COLO668 (cell line): ENCODE results near the gene KCNJ5.
"Not testable (repeated sequence)": the region's sequence is repeated elsewhere in the genome, so short reads cannot be mapped to it uniquely, and the experiment has no call there.

Experiments
- DNase-seq: peaks from one replicate; lab custom pipeline; 2025; ENCODE audit not compliant: unreplicated experiment; lab: John Stamatoyannopoulos, UW

The KCNJ5 gene

DNA sequence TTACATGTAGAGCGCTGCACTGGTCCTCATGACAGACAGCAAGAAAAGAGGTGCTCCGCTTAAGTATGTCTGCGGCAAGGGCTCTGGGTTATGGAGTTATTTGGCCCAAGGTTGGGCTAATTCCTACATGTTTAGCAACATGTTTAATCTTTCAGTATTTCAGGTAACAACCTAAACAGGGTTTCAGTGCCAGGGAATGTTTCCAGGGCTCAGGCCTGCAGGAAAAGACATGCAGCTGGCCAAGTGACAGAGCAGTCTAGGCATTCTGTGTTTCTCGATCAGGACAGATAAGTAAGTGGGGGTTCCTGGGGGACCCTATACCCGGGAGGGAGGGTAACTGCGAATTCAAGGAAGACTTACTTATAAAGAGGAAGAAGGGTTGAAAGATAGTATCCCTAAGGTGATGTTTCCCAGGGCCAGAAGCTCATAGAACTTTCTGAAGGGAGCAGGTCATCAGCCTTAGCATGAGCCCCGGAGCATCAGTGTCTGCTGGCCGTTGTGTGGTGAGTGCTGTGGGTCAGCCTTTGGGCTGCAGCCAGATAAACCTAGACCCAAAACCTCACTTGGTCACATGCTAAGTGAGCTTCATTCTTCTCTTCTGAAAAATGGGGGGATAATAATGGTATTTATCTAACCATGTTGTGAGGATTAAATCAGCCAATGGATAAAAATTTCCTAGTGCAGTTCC lies 18.4 kb downstream of the KCNJ5 start:
- no peak for DNase-seq

DNA sequence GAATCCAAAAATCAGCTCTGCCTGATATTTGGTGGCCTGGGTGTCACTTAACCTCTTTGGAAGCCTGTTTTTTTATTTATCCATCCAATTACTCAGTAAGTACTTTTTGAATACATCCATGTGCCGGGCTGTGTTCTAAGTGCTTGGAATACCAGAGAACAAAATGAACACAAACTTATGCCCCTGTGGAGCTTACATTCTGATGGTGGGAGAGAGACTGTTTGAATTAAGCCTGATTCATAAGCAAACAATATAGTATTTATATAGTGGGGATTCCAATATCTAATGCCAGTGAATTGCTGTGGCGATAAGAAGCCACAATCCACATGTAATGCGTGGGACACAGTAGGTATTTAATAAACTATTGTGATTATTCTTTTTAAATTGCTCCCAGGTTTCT lies 19.4 kb downstream of the KCNJ5 start:
- no peak for DNase-seq

DNA sequence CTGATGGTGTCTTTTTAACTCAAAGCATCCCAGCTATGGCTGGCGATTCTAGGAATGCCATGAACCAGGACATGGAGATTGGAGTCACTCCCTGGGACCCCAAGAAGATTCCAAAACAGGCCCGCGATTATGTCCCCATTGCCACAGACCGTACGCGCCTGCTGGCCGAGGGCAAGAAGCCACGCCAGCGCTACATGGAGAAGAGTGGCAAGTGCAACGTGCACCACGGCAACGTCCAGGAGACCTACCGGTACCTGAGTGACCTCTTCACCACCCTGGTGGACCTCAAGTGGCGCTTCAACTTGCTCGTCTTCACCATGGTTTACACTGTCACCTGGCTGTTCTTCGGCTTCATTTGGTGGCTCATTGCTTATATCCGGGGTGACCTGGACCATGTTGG lies 20.1 kb downstream of the KCNJ5 start:
- no peak for DNase-seq

DNA sequence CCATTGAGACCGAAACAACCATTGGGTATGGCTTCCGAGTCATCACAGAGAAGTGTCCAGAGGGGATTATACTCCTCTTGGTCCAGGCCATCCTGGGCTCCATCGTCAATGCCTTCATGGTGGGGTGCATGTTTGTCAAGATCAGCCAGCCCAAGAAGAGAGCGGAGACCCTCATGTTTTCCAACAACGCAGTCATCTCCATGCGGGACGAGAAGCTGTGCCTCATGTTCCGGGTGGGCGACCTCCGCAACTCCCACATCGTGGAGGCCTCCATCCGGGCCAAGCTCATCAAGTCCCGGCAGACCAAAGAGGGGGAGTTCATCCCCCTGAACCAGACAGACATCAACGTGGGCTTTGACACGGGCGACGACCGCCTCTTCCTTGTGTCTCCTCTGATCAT lies 20.5 kb downstream of the KCNJ5 start:
- DNase-seq = no peak

DNA sequence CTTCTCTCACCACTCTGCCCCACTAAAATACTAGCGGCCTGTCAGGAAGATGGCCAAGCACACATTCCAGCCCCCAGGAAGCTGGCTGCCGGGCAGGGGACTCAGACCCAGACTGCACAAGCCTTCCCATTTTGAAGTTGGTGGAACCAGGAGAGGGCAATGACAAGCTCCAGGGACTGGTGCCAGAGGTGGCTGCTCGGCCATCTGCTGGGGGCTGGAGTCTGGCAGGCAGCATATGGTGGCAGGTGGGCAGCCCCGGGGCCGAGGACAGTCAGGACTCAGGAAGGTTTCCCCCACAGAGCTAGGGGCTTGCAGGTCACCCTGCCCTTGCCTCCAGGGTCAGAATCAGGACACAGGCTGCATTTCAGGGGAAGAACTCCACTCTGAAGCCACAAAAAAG lies 22.6 kb downstream of the KCNJ5 start:
- no peak for DNase-seq

DNA sequence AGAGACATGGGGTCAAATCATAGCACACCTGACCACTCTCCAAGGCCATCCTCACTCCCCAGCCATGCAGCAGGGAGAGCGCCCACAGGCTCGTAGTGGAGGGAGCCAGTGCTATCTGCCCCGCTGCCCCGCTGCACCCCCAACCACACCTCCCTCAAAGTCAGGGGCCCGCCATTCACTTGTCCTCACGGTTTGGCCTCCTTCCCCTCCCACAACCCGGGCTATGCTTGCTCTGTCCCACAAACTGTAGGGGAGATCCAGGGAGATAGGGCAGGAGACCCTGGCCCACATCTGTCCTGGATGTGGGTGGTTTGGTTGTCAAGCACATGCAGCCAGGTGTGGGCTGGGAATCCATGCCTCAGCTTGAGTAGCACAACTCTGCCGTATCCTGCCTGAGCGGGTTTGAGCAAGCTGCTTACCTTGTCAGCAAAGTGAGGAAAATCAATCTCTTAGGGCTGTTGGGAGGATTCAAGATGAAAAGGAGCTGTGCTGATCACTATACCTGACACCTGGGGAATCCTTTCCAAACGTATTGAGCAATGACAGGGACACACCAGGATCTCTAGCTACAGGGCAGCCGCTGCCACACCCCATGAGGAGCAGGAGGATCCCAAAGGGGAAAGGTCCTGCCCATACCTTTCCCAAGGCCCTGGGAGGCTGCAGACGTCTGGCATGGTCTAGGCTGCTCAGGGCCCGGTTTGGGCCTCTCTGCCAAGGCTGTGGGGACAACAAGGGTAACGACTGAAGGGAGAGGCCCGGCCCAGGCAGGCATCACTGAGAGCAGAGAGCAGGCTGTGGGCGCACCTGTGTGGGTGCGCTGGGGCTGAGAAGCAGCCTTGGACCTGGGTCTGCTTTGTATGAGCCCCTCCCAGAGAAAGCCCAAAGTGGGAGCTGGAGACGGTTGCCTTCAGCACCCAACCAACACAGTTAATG lies 23.3 kb downstream of the KCNJ5 start:
- DNase-seq = no peak

DNA sequence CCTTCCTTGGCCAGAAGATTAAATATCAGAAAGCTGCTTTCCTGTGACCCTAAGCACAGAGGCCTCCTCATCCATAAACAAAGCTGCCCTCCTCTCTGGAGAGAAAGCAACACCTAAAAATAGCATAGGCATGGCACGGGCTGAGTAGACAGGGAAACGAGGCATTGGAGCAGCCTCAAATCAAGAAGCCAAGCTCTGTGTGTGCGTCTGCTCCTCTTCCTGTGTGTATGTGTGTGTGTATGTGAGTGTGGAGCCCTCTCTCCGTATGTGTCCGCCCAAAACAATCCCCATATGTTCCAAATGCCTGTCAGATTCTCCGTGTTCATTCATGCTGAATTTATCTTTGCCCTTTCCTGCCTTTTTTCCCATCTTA lies 24.0 kb downstream of the KCNJ5 start:
- DNase-seq = no peak

DNA sequence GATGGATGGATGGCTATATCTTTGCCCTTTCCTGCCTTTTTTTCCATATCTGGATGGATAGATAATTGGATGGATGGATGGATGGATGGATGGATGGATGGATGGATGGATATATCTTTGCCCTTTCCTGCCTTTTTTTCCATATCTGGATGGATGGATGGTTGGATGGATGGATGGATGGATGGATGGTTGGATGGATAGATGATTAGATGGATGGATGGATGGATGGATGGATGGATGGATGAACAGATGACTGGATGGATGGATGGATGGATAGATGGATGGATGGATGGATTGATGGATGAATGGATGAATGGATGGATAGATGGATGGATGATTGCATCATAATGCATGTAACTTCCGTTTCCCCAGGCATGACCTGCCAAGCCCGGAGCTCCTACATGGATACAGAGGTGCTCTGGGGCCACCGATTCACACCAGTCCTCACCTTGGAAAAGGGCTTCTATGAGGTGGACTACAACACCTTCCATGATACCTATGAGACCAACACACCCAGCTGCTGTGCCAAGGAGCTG lies 24.9 kb downstream of the KCNJ5 start:
- DNase-seq = no peak

DNA sequence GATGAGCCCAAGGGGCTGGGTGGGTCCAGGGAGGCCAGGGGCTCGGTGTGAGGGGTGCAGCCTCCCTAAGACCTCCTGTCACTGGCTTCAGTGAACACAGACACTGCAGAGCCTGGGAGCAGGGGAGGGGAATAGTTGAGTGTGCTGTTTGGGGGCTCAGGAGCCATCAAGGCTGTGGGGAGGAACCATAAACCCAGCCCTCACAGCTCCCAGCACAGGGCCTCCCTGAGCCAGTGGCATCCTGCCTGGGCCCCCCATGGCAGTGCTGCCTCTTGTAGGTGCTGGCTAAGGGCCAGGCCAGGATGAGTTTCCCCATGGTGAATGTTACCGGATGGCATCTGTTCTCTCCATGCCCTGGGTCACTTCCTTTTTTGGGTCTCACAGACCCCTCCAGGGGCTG lies 25.5 kb downstream of the KCNJ5 start:
- no peak for DNase-seq

DNA sequence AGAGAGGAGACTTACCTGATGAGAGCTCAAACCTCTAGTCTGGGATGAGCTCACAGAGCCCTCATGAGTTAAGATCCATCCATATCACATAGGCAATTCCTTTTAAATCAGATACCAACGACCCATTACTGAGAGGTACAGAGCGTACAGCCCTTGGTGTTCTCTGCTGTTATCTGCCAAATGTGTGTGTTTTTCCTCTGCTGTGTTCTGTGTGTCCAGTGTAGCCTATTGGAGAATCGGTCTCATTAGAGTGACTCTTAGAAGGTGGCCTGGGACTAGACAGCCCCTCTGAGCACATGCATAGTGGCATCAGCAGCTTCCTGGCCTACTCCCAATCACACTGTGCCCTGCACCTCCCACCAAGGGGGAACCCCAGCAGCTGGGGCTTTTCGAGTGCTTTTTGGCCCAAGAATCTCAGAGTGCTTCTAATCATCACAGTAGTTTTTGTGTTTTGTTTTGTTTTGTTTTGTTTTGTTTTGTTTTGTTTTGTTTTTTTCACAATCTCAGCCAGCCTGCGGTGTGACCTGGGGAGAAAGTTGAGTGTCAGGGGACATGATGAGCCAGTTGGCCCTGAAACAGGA lies 26.1 kb downstream of the KCNJ5 start:
- no peak for DNase-seq

DNA sequence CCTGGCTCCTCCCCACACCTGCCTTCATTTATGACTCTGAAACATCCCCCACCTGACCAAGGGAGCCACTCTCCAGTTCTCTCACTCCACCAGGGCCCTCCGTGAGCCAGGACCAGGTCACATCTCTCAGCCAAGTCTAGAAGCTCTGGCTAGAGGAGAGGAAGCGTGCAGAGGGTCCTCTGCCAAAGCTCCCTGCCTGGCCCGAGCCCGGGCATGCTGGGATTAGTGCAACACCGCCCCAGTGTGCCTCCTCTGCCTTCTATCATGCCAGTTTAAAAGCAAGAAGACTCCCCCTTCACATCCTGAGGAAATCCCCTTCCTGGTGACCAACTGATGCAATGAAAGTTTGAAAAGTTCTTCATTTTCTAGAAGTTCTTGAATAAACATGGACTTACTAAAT lies 28.1 kb downstream of the KCNJ5 start:
- no peak for DNase-seq

DNA sequence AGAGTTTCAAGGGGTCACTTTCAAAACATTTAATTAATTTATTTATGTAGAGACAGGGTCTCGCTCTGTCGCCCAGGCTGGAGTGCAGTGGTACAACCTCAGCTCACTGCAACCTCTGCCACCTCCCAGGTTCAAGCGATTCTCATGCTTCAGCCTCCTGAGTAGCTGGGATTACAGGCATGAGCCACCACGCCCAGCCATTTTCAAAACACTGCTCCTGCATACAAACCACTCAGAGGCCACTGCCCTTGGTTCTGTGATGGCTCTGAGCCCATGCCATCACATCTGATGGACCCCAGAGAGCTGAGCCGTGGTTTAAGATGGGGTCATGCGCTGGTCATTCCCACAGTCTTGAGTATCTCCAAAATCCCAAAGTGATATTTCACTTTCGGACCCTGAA lies 28.5 kb downstream of the KCNJ5 start:
- not testable (repeated sequence) for DNase-seq

DNA sequence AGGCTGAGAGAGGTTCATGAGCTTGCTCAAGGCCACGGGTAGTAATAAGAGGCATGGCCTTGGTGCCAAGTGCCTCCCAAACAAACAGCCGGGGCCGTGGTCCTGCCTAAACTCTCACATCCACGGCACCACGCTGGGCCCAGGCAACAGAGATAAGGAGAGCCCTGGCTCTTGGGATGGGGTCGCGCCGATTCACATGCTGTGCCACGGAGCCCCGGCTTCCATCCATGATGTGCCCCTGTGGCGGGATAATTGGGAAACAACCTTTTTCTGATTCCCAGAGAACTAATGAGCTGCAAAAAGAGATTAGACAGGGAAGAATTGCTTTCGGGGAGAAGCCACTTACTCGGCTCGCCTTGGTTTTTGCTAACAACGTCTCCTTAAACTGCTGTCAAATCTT lies 29.5 kb downstream of the KCNJ5 start:
- no peak for DNase-seq

DNA sequence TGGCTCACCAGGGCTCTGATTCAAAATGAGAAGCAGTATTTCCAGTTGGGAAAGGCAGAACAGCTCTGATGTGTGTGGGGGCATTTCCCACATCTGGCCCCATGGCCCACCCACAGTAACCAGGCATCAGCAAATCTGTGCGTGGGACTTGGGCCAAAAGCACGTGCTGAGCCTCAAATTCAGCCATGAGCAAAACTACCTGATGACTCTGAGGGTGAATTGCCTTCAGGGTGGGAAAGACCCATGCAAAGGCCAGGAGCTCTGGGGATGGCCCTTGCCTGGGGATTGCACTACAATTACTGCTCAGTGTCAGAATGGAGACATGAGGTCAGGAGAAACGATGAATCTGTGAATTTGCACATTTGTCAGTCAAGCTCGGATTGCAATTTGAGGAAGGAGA lies 30.6 kb downstream of the KCNJ5 start:
- DNase-seq = no peak

DNA sequence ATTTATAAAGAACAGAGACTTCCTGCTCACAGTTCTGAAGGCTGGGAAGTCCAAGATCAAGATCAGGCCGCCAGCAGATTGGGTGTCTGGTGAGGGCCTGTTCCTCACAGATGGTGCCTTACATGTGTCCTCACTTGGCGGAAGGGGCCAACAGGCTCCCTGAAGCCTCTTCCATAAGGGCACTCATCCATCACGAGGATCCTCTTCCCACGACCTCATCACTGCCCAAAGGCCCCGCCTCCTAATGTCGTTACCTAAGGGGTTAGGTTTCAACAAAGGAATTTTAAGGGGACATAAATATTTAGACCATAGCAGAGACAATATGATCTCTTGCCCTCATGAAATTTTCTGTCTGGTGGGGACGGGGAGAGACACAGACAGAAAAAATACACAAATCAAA lies 32.9 kb downstream of the KCNJ5 start:
- no peak for DNase-seq

DNA sequence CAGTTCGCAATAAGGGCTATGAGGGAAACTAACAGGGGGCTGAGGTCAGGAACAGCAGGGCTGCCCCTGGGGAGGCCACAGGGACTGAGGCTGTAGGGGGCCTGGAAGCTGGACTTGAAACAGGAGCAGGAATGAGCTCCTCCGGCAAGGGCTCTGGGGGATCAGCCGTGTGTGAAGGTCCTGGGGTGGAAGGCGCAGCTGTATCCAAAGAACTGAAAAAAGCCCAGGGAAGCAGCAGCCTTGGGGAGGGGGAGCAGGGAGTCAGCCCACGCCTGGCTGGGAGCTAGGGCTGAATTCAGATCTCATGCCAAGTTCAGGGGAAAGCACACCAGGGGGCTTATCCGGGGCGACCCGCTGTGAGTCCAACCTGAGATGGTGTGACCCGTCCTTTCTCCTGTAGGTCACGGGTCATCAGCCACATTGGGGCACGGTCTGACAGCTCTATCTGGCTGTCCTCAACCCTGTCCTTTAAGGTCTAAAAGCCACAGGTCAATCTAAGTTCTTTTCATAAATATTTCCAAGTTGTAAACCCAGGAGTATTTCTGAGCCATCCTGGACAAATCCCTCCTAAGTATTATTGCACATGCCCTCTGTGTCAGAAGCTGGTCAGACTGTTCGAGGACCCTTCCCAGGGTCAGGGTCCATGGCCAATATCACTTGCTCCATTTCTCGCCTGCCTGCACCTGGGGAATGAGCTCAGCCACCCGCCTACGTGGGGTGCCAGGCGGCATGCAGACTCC lies 33.5 kb downstream of the KCNJ5 start:
- no peak for DNase-seq

DNA sequence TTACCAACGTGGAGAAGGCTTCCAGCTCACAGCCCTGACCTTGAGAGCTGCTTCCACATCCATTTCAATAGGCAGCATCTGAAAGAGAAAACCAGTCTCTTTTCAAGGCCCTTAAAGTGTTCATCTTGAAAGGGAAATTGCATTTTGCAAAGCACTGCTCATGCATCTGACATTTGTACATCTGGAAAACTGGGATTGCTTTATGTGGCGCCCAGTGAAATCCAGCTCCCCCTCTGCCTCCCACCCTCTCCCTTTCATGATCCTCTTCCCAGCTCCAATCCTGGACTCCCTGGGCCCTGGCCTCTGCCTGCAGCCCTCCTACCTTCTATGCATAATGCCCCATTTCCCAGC lies 34.1 kb downstream of the KCNJ5 start:
- DNase-seq = no peak

DNA sequence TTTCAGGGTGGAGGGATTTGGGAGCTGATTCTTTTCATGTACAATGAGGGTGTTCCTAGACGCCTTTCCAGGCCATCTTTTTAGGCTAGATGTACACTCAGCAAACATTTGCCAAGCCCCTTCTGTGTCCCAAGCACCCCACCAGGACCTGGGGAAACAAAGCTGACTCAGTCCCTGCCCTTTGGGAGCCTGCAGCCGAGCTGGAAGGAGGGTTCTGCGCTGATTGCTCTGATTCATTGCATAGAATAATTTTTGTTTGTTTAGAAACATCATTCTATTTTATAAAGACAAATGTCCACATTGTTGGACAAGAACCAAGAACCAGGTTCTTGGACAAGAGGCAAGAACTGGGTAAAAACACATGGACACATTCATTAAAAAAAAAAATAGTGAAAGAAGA lies 34.8 kb downstream of the KCNJ5 start:
- DNase-seq = no peak

DNA sequence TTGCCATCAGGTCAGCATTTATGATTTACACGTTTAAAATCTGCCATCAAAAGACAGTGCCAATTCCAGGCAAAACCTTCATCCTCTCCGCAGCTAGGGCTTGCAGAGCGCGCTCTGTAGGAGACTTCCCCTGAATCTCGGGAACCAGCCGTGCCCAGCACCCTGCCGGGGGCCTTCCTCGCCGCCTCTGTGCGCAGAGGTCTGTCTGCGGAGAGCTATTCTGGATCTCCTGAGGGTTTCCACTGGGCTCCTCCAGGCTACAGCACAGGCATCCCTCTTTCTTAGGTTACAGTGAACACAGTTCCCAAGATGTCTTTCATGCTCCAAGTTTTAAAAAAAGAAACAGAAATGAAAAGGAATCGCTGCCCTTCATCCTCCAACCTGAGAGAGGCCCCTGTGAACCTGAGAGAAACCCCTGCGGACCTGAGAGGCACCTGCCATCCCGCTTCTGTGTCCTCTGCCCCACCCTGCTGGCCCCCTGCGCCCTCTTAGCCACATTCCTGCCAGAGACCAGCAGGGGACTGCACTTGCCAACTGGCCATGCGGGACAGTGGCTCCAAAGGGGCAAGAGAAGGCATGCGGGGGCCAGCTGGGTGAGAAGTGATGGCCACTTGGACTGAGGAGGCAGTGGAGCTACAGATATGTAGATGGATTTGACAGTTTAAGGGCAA lies 35.4 kb downstream of the KCNJ5 start:
- DNase-seq = no peak

DNA sequence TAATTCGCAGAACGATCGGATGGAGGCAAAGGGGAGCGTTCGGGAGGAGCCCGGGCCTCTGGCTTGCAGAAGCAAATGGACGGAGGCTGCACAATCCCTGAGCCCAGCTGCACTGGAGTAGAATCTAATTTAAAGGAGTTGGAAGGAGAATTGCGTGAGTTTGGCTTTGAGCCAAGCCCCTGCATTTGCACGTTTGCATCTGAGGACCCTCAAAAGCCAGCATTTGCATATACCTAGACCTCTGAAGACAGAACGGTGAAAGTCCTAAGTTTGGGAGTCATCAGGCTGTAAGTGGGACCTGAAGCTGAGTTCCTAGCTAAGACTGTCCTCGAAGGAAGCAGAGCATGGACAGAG lies 35.9 kb downstream of the KCNJ5 start:
- no peak for DNase-seq
